Bladder microvascular endothelial cell (primary cell): Measurements from ENCODE around the gene CHRM1. TPM values are rescaled to one million over a fixed set of nuclear protein-coding genes. Genes with fewer than 3 reads are reported as not detected.

Experiments used
- total RNA-seq: library from RNA; depleted of rRNA; stranded (reverse); fragments of >200 nt; gene quantifications from 2 replicates; pipeline ENCODE4 v1.2.3, GENCODE V29; 2014

CHRM1 gene
- not detected in 2 replicates for total RNA-seq

GRCh38 chr11:62921201-62921572 is at the start of gene CHRM1:
Gene CHRM1 (minus strand): TSS chr11:62921363. CDS start chr11:62911100, 10,263 bp downstream.

GRCh38 chr11:62880803-62881578 is 40.2 kb downstream of the CHRM1 start, which contains the start of gene SLC3A2:
Gene SLC3A2 (plus strand): TSS chr11:62880896. CDS start chr11:62881024, 128 bp downstream.

Other genes starting within 250 kb of the CHRM1 start
- gene UQCC3, start 249.7 kb downstream of the CHRM1 start, total RNA-seq, result 9.0 and 10.5 TPM in 2 replicates
- 1.6 and 2.8 TPM in 2 replicates for gene LBHD1, start 249.1 kb downstream of the CHRM1 start, total RNA-seq
- gene UBXN1, start 242.3 kb downstream of the CHRM1 start, total RNA-seq, result 145 and 155 TPM in 2 replicates
- under 0.01 and 0.31 TPM in 2 replicates for gene LRRN4CL, start 231.8 kb downstream of the CHRM1 start, total RNA-seq
- gene BSCL2, start 213.9 kb downstream of the CHRM1 start, total RNA-seq, result 14.2 and 15.7 TPM in 2 replicates
- not detected in 2 replicates for gene GNG3, start 213.7 kb downstream of the CHRM1 start, total RNA-seq
- 9.9 and 18.2 TPM in 2 replicates for gene HNRNPUL2, start 193.9 kb downstream of the CHRM1 start, total RNA-seq
- 32.5 and 33.0 TPM in 2 replicates for gene TTC9C, start 192.9 kb downstream of the CHRM1 start, total RNA-seq
- gene ZBTB3, start 167.2 kb downstream of the CHRM1 start, total RNA-seq, result 7.8 TPM in 2 replicates
- gene POLR2G, start 159.8 kb downstream of the CHRM1 start, total RNA-seq, result 49.9 and 61.2 TPM in 2 replicates
- gene TAF6L, start 150.0 kb downstream of the CHRM1 start, total RNA-seq, result 19.3 and 43.2 TPM in 2 replicates
- gene TMEM179B, start 134.0 kb downstream of the CHRM1 start, total RNA-seq, result 17.2 and 21.3 TPM in 2 replicates
- 11.3 and 11.5 TPM in 2 replicates for gene TMEM223, start 129.4 kb downstream of the CHRM1 start, total RNA-seq
- gene NXF1, start 115.9 kb downstream of the CHRM1 start, total RNA-seq, result 11.8 and 50.6 TPM in 2 replicates
- gene STX5, start 89.3 kb downstream of the CHRM1 start, total RNA-seq, result 35.9 and 40.8 TPM in 2 replicates
- not detected in 2 replicates for gene TEX54, start 88.5 kb downstream of the CHRM1 start, total RNA-seq
- 61.4 and 67.5 TPM in 2 replicates for gene WDR74, start 81.8 kb downstream of the CHRM1 start, total RNA-seq
- gene SLC3A2, start 40.5 kb downstream of the CHRM1 start, total RNA-seq, result 86.1 and 87.2 TPM in 2 replicates
- not detected in 2 replicates for gene SLC22A6, start 63.6 kb upstream of the CHRM1 start, total RNA-seq
- gene SLC22A8, start 94.5 kb upstream of the CHRM1 start, total RNA-seq, result not detected in 2 replicates
- not detected in 2 replicates for gene SLC22A24, start 222.9 kb upstream of the CHRM1 start, total RNA-seq